ENCODE measurements around the gene TSPAN16.

Gene TSPAN16

DNA sequence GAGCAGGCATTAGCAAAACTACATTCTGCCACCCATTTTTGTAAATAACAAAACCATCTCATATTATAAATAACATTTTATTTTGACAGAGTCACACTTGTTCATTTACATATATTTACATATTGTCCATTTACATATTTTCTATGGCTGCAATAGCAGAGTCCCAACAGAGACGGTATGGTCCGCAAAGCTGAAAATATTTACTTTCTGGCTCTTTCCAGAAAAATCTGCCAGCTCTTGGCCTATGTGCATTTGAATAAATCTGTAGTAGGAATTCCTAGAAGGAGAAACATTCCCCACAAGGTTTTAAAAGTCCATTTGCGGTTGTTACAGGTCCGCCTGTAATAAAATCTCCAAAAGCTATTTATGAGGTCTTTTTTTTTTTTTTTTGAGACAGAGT lies 5.7 kb upstream of the TSPAN16 start:
- no peak overlapping the region for H3K4me3 ChIP-seq (ENCODE audit: low read depth, low read length)
- in situ Hi-C loops (cut with HindIII; ENCODE audit: low sequenced_read_pairs): no loop called here
- no peak for DNase-seq (ENCODE audit: low read depth)
- TF ChIP-seq CTCF (IDR thresholded peaks at IDR 0.05; ENCODE audit: low read depth, low read length, missing control alignments): no peak

GRCh38 chr19:11291415-11291814 lies 4.5 kb upstream of the TSPAN16 start:
- no peak overlapping the region for H3K4me3 ChIP-seq (ENCODE audit: low read depth, low read length)
- no peak for DNase-seq (ENCODE audit: low read depth)
- in situ Hi-C loops (cut with HindIII; ENCODE audit: low sequenced_read_pairs): no loop called here
- TF ChIP-seq CTCF (IDR thresholded peaks at IDR 0.05; ENCODE audit: low read depth, low read length, missing control alignments): no peak

DNA sequence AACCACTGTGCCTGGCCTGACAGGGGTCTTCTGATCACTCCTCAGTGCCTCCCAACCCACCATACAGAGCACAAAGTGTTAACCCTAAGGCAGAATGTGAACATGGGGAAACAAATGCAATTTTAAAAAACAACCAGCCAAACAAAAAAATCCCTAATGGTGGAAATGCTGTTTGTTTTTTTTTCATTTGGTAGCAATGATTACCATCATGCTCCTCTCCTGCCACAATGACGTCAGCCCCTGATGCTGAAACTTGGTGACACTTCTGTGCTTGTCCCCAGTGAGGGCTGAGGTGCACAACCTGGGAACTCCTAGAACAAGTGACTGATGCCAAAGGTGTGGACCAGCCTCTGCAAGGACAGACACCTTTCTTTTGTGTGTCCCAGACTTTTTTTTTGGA lies 4.0 kb upstream of the TSPAN16 start:
- in situ Hi-C loops (cut with HindIII; ENCODE audit: low sequenced_read_pairs): no loop called here

GRCh38 chr19:11293433-11294389 lies 2.2 kb upstream of the TSPAN16 start:
- peak overlapping the region; percentile 19 for H3K4me3 ChIP-seq (ENCODE audit: low read depth, low read length)
- TF ChIP-seq CTCF (IDR thresholded peaks at IDR 0.05; ENCODE audit: low read depth, low read length, missing control alignments): peak; percentile 95
- peak; percentile 65 for DNase-seq (ENCODE audit: low read depth)
- in situ Hi-C loops (cut with HindIII; ENCODE audit: low sequenced_read_pairs): no loop called here

More for the DNA sequence above, 4.0 kb upstream of the TSPAN16 start:
- TF ChIP-seq CTCF (IDR thresholded peaks at IDR 0.05; ENCODE audit: low read depth, low read length, missing control alignments): no peak
- no peak overlapping the region for H3K4me3 ChIP-seq (ENCODE audit: low read depth, low read length)
- DNase-seq (ENCODE audit: low read depth): no peak

- H3K4me3 ChIP-seq (ENCODE audit: low read depth, low read length): no peak overlapping the region
- in situ Hi-C loops (cut with HindIII; ENCODE audit: low sequenced_read_pairs): no loop called here
- no peak for DNase-seq (ENCODE audit: low read depth)
- TF ChIP-seq CTCF (IDR thresholded peaks at IDR 0.05; ENCODE audit: low read depth, low read length, missing control alignments): no peak
These were observed 780 bp upstream of the TSPAN16 start for GRCh38 chr19:11295180-11295579.

- DNase-seq (ENCODE audit: low read depth): no peak
- in situ Hi-C loops (cut with HindIII; ENCODE audit: low sequenced_read_pairs): no loop called here
- H3K4me3 ChIP-seq (ENCODE audit: low read depth, low read length): no peak overlapping the region
- TF ChIP-seq CTCF (IDR thresholded peaks at IDR 0.05; ENCODE audit: low read depth, low read length, missing control alignments): no peak
These were observed 304 bp downstream of the TSPAN16 start for GRCh38 chr19:11296264-11296663.

All from astrocyte of the cerebellum (primary cell).